ENCODE data around the gene MLEC.

MLEC gene

DNA sequence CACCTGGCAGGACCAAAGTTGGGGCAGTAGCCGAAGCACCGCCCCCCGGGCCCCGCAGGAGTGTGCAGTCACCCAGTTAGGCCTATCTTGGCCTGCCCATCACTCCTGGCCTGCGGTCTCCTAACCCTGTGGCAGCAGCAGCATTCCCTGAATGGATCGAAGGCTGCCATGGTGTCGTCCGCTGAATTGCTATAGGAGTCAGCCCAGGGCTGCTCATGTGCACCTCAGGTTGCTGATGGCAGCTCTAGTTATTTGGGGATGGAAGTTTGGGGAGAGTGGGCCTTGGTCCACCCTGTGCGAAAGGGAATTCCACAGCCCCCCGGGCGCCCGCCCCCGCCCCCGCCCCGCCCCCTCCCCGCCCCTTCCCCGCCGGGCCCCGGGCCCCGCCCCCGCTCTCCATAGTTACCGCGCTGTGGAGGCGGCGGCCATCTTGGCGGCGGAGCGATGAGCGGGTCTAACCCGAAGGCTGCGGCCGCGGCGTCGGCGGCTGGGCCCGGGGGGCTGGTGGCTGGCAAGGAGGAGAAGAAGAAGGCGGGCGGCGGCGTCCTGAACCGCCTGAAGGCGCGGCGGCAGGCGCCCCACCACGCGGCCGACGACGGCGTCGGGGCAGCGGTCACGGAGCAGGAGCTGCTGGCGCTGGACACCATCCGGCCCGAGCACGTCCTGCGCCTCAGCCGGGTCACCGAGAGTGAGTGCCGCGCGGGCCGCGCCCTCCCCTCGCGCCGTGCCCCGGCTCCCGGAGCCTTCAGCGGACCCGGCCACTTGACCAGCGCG lies 23.3 kb downstream of the MLEC start, which contains the start of gene UNC119B:
Gene UNC119B (plus strand): TSS at position 428 of the 774 bp plus-strand sequence. CDS start 17 bp downstream, at position 445.
- Histone ChIP-seq H3K27ac (ENCODE audit: low read length) (peak within 1 kb of the TSS; percentile 63), H3K27me3 (ENCODE audit: insufficient read depth, low read length, poor library complexity) (no peaks in the 10 kb centered on the region), H3K4me2 (ENCODE audit: insufficient read depth, low read length) (peak within 1 kb of the TSS; percentile 89), H3K4me3 (ENCODE audit: low read depth in 1 of 2, low read length in 2 of 2) (peak within 1 kb of the TSS; percentile 72 to 88; a peak in 3 of 4 replicates), H2AFZ (ENCODE audit: low read depth, low read length) (peak within 1 kb of the TSS; percentile 89), H3K9me3 (ENCODE audit: insufficient read depth, low read length, severe bottlenecking) (no peaks in the 10 kb centered on the region), H3K79me2 (ENCODE audit: insufficient read depth, low read length) (peaks cover 30% of the 10 kb centered on the region), H3K36me3 (ENCODE audit: insufficient read depth, low read length) (peaks cover 19% of the 10 kb centered on the region), H4K20me1 (ENCODE audit: insufficient read depth, low read length) (no peaks in the 10 kb centered on the region), H3K4me1 (ENCODE audit: insufficient read depth, low read length) (peaks cover 37% of the 10 kb centered on the region), H3K9ac (ENCODE audit: low read depth, low read length) (peak within 1 kb of the TSS; percentile 91)
- DNase-seq (peak; percentile 77), ATAC-seq (ENCODE audit: insufficient read depth, low read depth) (peak; percentile 83)
- TF ChIP-seq EZH2 (IDR thresholded peaks at IDR 0.05; ENCODE audit: borderline replicate concordance, low read depth, low read length, severe bottlenecking) (no peak), CTCF (IDR thresholded peaks at IDR 0.05; ENCODE audit: borderline replicate concordance, extremely low read depth, low read length, poor library complexity, severe bottlenecking) (no peak)

DNA sequence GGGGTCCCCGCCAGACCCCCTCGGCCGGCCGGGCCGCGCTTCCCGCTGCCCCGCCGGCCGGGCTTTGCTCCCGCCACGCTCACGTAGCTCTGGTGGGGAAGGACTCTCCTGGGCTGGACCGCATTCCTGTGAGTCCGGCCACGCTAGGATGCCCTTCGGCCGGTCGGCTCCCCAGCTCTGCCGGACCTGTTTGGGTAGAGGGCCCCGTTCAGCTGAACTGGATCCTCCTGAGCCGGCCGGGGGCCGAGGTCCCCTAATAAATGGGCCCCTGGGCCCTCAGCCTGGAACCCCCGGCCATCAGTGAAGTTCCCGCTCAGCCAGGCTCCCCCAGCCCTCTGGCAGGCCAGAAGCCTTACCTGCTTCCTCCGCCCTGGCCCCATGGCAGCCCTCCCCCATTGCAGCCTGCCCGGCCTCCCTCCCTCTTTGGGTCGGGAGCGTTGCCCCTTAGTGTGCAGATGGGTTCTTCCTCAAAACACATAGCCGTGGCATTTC lies 23.9 kb downstream of the MLEC start:
- Histone ChIP-seq H3K9me3 (ENCODE audit: insufficient read depth, low read length, severe bottlenecking) (no peaks in the 10 kb centered on the region), H3K79me2 (ENCODE audit: insufficient read depth, low read length) (peaks cover 30% of the 10 kb centered on the region), H3K36me3 (ENCODE audit: insufficient read depth, low read length) (peaks cover 23% of the 10 kb centered on the region), H4K20me1 (ENCODE audit: insufficient read depth, low read length) (no peaks in the 10 kb centered on the region), H3K4me3 (ENCODE audit: low read depth in 1 of 2, low read length in 2 of 2) (peak overlapping the region; percentile 72 to 88; a peak in 3 of 4 replicates), H3K9ac (ENCODE audit: low read depth, low read length) (peak overlapping the region; percentile 91), H3K4me1 (ENCODE audit: insufficient read depth, low read length) (peaks cover 37% of the 10 kb centered on the region), H3K27ac (ENCODE audit: low read length) (peak overlapping the region; percentile 63), H3K4me2 (ENCODE audit: insufficient read depth, low read length) (peak overlapping the region; percentile 89), H2AFZ (ENCODE audit: low read depth, low read length) (peak overlapping the region; percentile 89), H3K27me3 (ENCODE audit: insufficient read depth, low read length, poor library complexity) (no peaks in the 10 kb centered on the region)
- peak; percentile 18; the same call in 2 of the 3 replicates for ATAC-seq (ENCODE audit: insufficient read depth, low read depth)
- DNase-seq: peak; percentile 35
- TF ChIP-seq CTCF (IDR thresholded peaks at IDR 0.05; ENCODE audit: borderline replicate concordance, extremely low read depth, low read length, poor library complexity, severe bottlenecking) (no peak), EZH2 (IDR thresholded peaks at IDR 0.05; ENCODE audit: borderline replicate concordance, low read depth, low read length, severe bottlenecking) (no peak)

- peak overlapping the region; percentile 72 to 88; a peak in 3 of 4 replicates for H3K4me3 ChIP-seq (ENCODE audit: low read depth in 1 of 2, low read length in 2 of 2)
- ATAC-seq (ENCODE audit: insufficient read depth, low read depth) (no peak), DNase-seq (no peak)
- H3K36me3 ChIP-seq (ENCODE audit: insufficient read depth, low read length): peaks cover 28% of the 10 kb centered on the region
- no peaks in the 10 kb centered on the region for H3K9me3 ChIP-seq (ENCODE audit: insufficient read depth, low read length, severe bottlenecking)
- H3K27me3 ChIP-seq (ENCODE audit: insufficient read depth, low read length, poor library complexity): no peaks in the 10 kb centered on the region
- peak overlapping the region; percentile 63 for H3K27ac ChIP-seq (ENCODE audit: low read length)
- TF ChIP-seq EZH2 (IDR thresholded peaks at IDR 0.05; ENCODE audit: borderline replicate concordance, low read depth, low read length, severe bottlenecking): no peak
- TF ChIP-seq CTCF (IDR thresholded peaks at IDR 0.05; ENCODE audit: borderline replicate concordance, extremely low read depth, low read length, poor library complexity, severe bottlenecking): no peak
- H4K20me1 ChIP-seq (ENCODE audit: insufficient read depth, low read length): no peaks in the 10 kb centered on the region
- peak overlapping the region; percentile 91 for H3K9ac ChIP-seq (ENCODE audit: low read depth, low read length)
- H2AFZ ChIP-seq (ENCODE audit: low read depth, low read length): 0 out of 2 replicates have a peak overlapping the region, but pooled peaks have one; percentile 89
- peaks cover 37% of the 10 kb centered on the region for H3K4me1 ChIP-seq (ENCODE audit: insufficient read depth, low read length)
- peak overlapping the region; percentile 89 for H3K4me2 ChIP-seq (ENCODE audit: insufficient read depth, low read length)
- H3K79me2 ChIP-seq (ENCODE audit: insufficient read depth, low read length): peaks cover 30% of the 10 kb centered on the region
Observed at GRCh38 chr12:120711411-120711810, 24.5 kb downstream of the MLEC start.
